Right lobe of liver (tissue), 4 donors: ENCODE data around the gene NWD2.

ENCODE experiments used
- CTCF ChIP-seq, 4 donors: fragments of 200-600 bp in 3 of 4; fragments of 450-650 bp in 1 of 4; IDR thresholded peaks; one replicate each; pipeline versions ENCODE4 v1.5.1 to v1.8.0; 2016 to 2022; ENCODE audit warnings: antibody characterized with exemption in 4 of 4, mild to moderate bottlenecking in 2 of 4
- POLR2A ChIP-seq: fragments of 450-650 bp; IDR thresholded peaks from one replicate; pipeline ENCODE4 v1.6.1; 2017; ENCODE audit warnings: antibody characterized with exemption, mild to moderate bottlenecking
- donor health status: DM: no; HTN: no; CAD: no.
- donor health status: DM: no; HTN: no; CAD: no.
- donor health status: DM: no; HTN: yes; CAD: no.

- TF ChIP-seq CTCF (IDR thresholded peaks at IDR 0.05) (no peak), POLR2A (no peak)
Observed at GRCh38 chr4:37464373-37465128, 220.0 kb downstream of the NWD2 start.
